Panc1 (cell line): ENCODE measurements around the gene TTC28.
"Not testable (repeated sequence)": the region's sequence is repeated elsewhere in the genome, so short reads cannot be mapped to it uniquely, and the experiment has no call there.

Source experiments
- CTCF ChIP-seq: fragments of 450-650 bp; IDR thresholded peaks from 2 replicates; pipeline ENCODE4 v1.5.1; 2017; ENCODE audit warnings: mild to moderate bottlenecking
- POLR2AphosphoS5 ChIP-seq: IDR thresholded peaks from 2 replicates; pipeline ENCODE4 v1.6.1; 2012; ENCODE audit warnings: mild to moderate bottlenecking, low read depth, low read length, moderate library complexity
- REST ChIP-seq, 2 experiments: IDR thresholded peaks; 2 replicates each; pipeline ENCODE4 v1.6.1; 2011 to 2012; ENCODE audit warnings: low read depth in 2 of 2, control low read depth in 1 of 2, low read length in 1 of 2, mild to moderate bottlenecking in 1 of 2, moderate library complexity in 1 of 2; ENCODE audit not compliant: insufficient read depth in 1 of 2
- SIN3A ChIP-seq: IDR thresholded peaks from 2 replicates; pipeline ENCODE4 v1.6.1; 2012; ENCODE audit warnings: low read depth, mild to moderate bottlenecking, low read length, moderate library complexity, borderline replicate concordance; ENCODE audit not compliant: insufficient read depth
- TCF7L2 ChIP-seq: IDR thresholded peaks from 2 replicates; pipeline ENCODE4 v1.6.1; 2011; ENCODE audit warnings: mild to moderate bottlenecking, low read depth, low read length, inconsistent platforms

- TF ChIP-seq CTCF; TCF7L2; REST (IDR thresholded peaks at IDR 0.05; ENCODE audit: insufficient read depth in 1 of 2, low read depth in 2 of 2, low read length in 1 of 2); SIN3A; POLR2AphosphoS5: not testable (repeated sequence)
Measured at GRCh38 chr22:28089541-28089940, 590.1 kb downstream of the TTC28 start.
